Measurements from ENCODE around the gene C1orf21. TPM values are rescaled to one million over a fixed set of nuclear protein-coding genes. Genes with fewer than 3 reads are reported as not detected.
A peak's percentile ranks its signal among the peaks of the same experiment; 100 is the strongest.

Gene C1orf21
- total RNA-seq, 1 donor from 2014 or later = 20.4 TPM

DNA sequence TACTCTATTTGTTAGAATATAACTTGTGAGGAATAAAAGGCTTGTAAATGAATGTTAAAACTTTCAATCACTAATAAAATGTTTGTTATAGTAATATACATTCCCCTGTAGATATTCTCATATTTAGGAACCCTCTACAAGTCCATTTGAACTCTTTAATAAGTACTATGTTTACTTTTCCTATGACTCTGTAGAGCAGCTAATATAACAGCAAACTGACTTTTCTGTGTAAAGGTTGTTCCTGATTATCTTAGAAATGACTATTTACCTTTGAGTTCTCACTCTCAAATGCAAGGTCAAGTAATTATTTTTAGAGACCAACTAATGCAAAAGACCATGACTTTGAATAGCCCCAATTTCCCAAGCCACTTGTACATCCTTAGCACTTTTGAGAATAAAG lies 130.3 kb downstream of the C1orf21 start:
- no peak for DNase-seq

DNA sequence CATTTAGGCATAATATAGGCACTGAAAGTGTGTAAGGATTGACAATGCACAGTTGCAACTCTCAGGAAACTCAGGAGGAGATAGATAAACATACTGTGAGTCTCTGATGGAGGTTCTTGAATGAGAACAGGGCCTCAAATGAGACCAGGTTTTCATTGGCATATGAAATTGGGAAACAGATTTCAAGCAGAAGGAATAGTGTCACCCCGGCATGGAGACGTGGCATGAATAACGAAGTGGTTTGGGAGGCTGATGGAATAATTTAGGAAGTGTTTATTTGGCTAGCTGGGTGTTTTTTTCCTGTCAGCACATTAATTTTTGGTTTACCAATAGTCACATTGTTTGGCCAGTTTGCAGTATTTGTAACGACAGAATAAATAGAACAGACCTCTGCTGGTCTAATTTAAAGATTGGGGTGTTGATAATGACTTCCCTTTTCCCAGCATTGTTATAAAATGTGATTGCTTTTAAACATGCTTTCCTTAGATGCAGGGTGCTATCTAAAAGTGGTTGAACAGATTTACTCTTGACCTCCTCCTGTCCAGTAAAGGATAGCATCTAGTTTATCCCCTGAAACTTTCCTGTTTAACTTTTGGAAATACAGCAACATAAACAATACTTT lies 132.0 kb downstream of the C1orf21 start:
- DNase-seq = no peak

DNA sequence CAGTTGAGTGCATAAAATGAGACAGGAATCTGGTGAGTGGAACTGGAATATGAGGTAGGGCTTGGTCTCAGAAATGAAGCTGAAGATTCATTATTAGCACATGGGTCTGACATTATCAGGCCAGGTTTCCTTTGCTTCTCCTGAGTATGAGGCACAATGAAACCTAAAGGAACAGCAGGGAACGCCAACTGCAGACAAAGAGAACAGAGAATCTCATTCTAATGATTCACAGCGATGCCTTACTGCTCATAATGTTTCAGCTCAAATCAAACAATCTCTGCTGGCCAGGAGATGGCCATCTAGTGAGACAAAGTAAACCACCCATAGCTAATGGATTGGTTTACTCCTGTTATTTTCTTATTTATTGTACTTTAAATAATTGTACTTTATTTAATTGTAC lies 133.5 kb downstream of the C1orf21 start:
- no peak for DNase-seq

- DNase-seq = no peak
Observed at GRCh38 chr1:184524248-184524647, 137.4 kb downstream of the C1orf21 start.

DNA sequence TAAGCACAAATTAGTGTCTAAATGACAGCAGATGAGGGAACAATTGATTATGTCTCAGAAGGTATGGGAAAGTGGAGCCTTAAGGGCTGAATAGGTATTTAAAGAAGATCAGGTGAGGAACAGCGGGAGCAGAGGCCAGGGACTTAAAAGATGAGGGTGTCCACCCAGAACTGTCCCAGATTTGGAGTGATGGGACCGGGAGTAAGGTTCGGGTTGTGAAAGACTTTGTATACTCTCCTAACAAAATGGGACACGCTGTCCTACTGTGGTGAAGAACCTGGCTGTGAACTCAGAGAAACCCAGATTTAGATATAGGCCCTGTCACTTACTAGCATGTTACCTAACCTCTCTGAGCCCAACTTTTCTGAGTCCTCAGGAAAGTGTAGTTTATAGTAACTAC lies 140.6 kb downstream of the C1orf21 start:
- no peak for DNase-seq

- no peak for DNase-seq
Observed at GRCh38 chr1:184530226-184530625, 143.4 kb downstream of the C1orf21 start.

DNA sequence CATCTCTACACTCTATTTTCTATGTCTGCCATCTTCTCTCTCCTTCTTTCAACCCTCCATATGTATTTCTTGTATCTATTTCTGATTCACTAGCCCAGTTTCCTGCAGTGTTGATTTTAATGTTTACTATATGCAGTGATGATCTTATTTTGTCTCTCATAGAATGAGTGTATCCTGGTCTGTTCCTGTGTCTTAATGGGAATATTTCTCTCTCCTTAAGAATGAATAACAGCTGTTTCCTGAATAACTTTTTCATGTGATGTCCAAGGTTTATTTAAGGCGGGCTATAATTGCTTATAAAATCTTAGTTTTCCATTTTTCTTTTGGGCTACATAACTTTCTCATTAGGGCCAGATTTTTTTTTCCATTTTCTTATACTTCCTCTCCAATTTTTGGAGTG lies 144.5 kb downstream of the C1orf21 start:
- no peak for DNase-seq

GRCh38 chr1:184532199-184532598 lies 145.4 kb downstream of the C1orf21 start:
- DNase-seq = no peak

DNA sequence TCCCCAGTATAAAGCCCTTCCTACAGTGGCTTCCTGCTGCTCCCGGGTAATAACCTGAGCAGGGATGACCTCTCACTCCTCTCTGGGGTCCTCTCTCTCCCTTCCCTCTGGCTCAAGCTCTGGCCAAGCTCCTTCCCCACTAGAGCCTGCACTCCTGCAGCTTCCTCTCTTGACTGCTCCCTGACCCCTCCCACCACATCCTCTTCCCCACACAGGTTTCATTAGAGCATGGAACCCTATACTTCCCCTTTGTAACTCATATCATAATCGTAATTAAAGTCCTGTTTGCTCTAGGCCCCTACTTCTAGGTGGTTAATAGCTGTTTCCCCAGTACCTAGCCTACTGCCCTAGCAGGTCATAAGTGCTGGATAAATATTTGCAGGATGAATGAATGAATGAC lies 146.2 kb downstream of the C1orf21 start:
- no peak for DNase-seq

DNA sequence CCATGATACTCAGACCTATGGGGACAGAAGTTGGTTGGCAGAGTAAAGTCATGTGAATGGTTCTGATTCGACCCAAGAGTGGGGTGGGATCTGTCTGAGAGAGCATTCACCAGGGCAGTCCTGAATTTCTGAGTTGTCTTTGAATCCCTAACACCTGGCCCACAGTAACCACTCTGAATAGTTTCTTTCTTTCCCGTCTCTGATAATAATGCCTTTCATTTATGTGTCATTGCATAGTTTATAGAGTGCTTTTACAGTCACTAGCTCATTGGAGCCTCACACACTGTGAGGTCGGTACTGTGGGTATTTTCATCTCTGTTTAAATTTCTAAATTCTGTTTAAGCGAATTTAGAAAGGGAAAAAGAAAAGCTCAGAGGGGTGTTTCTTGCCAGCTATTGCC lies 147.1 kb downstream of the C1orf21 start:
- DNase-seq = no peak

DNA sequence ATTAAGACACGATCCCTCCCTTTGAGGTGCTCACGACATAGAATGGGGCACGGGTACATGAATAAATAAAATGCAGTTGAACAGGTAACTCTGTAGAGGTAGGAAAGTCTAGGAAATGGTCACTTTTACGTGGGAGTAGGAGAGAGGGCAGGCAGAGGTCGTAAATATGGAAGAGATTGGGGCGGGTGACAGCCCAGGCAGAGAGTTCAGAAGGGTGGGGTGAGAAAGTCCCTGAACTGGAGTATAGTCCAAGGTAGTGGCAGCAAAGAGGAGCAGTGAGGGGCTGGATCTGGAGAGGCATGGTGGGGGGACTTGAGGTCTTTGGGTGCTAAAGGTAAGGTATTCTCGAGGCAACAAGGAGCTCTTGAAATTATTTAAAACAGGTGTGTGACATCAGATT lies 147.9 kb downstream of the C1orf21 start:
- DNase-seq = no peak

- DNase-seq = peak; percentile 73
Observed at GRCh38 chr1:184535191-184535970, 148.6 kb downstream of the C1orf21 start.

DNA sequence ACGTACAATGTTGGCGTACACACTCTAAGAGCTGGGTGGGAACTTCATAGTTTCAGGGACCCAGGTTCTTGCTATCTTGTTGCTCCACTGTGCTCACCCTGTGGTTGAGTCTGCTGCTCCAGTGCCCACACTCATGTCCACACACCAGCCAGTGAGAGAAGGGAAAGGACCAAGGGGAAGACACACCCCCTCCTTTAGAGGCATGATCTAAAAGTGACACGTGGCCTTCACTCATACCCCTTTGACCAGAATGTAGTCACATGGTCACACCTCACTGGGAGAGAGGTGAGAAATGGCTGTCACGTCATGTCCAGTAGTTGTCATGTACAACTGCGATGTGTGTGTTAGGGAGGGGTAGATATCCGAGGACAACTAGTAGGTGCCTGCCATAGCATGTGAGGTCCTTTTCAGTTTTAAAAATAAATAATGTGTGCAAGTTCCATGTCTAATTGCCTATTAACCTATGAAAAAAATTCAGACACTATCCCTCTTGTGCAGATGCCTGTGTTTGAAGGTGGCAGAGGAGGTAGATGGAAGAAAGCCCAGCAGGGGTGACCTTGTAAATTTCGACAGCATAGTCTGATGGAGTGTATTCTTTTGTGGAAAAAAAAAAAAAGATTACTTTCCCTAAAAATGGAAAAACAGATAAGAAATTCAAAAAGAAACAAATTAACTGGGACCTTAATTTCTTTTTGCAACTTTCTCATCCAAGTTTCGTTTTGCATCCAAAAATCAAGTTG lies 149.6 kb downstream of the C1orf21 start:
- DNase-seq = no peak

DNA sequence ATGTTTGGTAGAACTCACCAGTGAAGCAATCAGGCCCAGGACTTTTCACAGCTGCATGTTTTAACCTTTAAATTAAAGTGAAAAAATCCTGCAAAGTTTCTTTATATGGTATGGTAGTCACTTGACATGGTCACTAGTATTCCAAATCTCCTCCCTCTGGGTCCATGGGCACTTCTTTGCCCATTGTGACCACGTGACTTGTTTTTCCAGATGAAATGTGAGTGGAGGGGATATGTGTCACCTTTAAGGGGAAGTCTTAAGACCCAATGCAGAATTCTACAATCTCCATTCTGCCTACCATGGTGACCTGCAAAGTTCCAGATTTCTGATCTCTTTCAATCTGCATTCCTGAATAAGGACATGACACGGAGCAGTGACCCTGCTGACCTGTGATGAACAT lies 152.8 kb downstream of the C1orf21 start:
- no peak for DNase-seq

GRCh38 chr1:184541537-184542152 lies 154.8 kb downstream of the C1orf21 start:
- no peak for DNase-seq

DNA sequence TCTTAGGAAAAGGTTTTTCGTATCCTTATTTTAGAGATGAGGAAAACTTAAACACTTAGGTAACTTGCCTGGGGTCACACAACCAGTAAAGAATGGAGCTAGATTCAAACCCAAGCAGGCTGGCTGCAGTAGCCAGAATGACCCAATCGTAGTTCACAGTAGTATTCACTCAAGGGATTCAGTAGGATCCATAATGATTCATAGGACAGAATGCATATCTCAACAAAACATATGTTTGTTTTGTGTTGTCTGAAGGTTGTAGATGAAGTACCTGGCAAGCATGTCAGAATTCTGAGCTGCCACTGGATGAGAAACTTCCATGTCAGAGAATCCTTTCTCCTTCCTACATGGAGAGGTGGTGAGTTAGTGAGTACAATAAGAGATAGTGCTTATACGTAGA lies 155.5 kb downstream of the C1orf21 start:
- no peak for DNase-seq

DNA sequence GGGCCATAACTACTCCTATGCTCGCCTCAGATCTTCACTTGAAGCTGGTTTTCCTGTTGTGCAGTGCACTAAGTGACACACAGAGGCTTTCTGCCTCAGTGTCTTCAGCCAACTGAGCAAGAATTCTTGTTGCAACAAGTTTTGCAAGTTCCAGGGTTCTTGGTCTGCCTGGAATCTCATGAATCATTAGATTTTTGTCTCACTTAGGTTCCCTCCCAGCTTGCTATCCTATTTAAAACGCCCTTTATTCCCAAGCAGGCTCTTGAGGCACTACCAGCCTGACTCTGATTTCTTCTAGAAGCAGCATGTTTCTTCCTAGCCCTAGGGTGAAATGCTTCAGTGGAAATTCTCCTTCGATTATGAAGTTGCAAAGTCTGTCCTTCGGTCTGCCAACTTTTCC lies 158.8 kb downstream of the C1orf21 start:
- peak; percentile 12 for DNase-seq

DNA sequence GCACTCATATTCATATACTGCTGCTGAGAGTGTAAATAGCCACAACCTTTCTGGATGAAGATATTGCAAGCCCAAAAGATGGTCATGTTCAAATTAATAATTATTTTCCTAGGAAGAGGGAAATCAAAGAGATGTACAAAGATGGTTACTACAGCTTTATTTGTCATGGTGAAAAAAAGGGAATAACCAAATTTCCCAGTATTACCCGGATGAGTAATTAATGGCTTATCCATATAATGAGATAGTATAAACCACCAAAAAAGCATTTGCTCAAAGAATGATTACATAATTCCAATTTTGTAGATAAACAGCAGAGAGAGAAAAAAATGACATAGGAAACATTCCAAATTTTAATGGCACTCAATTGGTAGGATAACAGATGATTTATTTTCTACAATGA lies 165.6 kb downstream of the C1orf21 start:
- no peak for DNase-seq

DNA sequence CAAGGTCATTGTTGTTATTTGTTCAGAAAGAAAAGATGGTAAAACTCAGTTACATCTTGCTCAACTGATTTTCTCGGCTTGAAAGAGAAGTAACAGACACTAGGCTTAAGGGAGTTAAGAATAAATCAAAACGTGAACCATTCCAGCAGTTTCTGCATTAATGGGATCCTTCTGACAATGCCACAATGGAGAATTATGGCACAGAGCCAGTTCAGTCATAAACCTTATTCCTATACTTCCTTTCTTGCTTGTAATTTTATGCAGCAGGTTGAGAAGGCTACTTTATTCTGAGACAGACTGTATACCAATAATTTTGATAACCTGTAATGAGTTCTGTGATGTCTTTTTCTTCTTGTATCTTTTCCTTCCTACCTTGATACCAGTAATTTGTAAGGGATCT lies 167.0 kb downstream of the C1orf21 start:
- no peak for DNase-seq

DNA sequence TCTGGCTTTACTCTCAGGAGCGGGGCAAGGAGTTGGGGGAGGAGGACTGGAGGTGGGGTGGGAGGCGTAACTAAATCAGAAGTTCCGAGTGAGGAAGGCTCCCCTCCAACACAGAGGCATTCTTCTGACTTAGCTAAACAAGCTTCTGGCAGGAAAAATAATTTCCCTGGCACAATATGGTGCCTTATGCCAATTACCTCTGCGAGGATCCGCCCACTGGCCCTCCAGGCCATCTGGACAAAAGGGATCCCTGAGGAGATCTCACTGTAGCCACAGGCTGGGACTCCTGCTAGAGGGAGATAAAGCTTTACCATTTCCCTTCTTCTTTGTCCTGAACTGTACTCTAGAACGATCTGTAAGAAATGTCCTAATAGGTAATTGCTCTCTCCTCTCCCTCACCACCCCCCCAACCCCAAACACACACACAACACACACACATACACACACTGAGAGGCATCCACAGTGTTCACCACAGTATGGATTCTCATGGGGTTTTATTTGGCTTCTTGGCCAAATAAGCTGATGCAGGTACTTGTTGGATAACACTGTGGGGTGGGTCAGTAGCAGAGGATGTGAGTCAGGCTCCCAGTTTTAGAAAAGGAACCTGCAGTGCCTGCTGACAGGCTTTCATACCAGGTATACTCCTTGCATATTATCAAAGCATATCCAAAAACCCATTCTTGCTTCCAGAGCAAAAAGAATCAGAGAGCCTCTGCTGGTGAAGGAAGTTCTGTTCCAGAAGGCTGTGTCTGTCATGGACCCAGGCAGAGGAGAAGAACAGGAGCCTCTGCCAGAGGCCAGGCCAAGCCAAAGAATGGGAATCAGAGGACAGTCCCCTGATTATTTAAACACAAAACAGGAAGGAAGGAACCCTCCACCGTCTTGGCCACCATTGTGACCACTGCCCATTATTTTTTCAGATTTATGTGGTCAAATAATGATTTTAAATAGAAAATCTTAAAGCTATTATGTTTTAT lies 169.1 kb downstream of the C1orf21 start:
- DNase-seq = no peak

GRCh38 chr1:184556665-184557064 lies 169.8 kb downstream of the C1orf21 start:
- DNase-seq = no peak

All from skin of body (tissue), 2 donors.